Calu3 (cell line): ENCODE data around the gene GJA9. TPM values are rescaled to one million over a fixed set of nuclear protein-coding genes. Genes with fewer than 3 reads are reported as not detected.

Experiments
- BruUV-seq: library from RNA; stranded (reverse); fragments of 400-500 nt; replicated peaks from 2 replicates; lab custom pipeline; 2021; lab: Mats Ljungman, UMichigan
- CTCF ChIA-PET: fragments of 300-600 bp; sonication (Branson Sonifier 250); formaldehyde crosslinking; loops from one replicate; lab custom pipeline; 2022; ENCODE audit warnings: antibody characterized with exemption; lab: Charles Lee
- DNase-seq: peaks from one replicate; pipeline ENCODE4 v3.0.0; 2022
- H3K27ac Mint-ChIP-seq: one replicate; pipeline ENCODE4 v1.8.0; 2022; ENCODE audit warnings: mixed read lengths; ENCODE audit not compliant: unreplicated experiment
- H3K27me3 Mint-ChIP-seq: one replicate; pipeline ENCODE4 v1.8.0; 2022; ENCODE audit warnings: mixed read lengths; ENCODE audit not compliant: unreplicated experiment
- H3K36me3 Mint-ChIP-seq: one replicate; pipeline ENCODE4 v1.8.0; 2022; ENCODE audit warnings: mild to moderate bottlenecking, moderate library complexity, mixed read lengths; ENCODE audit not compliant: insufficient read depth, unreplicated experiment
- H3K4me1 Mint-ChIP-seq: one replicate; pipeline ENCODE4 v1.8.0; 2022; ENCODE audit warnings: mild to moderate bottlenecking, low read depth, mixed read lengths; ENCODE audit not compliant: unreplicated experiment
- H3K4me3 Mint-ChIP-seq: one replicate; pipeline ENCODE4 v1.8.0; 2022; ENCODE audit warnings: mild to moderate bottlenecking, low read depth, moderate library complexity, mixed read lengths; ENCODE audit not compliant: unreplicated experiment
- H3K9me3 Mint-ChIP-seq: one replicate; pipeline ENCODE4 v1.8.0; 2022; ENCODE audit warnings: low read depth, mixed read lengths; ENCODE audit not compliant: unreplicated experiment
- intact Hi-C: fragments of 100-400 bp; cut with micrococcal nuclease; formaldehyde crosslinking; loops from one replicate; pipeline ENCODE4 v1.10.0; 2022; ENCODE audit not compliant: unreplicated experiment
- total RNA-seq: library from RNA; stranded (reverse); gene quantifications from 2 replicates; pipeline ENCODE4 v1.2.3, GENCODE V29; 2022
- TF ChIP-seq, protein P1 (sequence below): fragments of 200-600 bp; IDR thresholded peaks from one replicate; pipeline ENCODE4 v1.8.0; 2022; ENCODE audit warnings: antibody characterized with exemption; ENCODE audit not compliant: unreplicated experiment

The GJA9 gene
- total RNA-seq, 1 experiment from 2014 or later = not detected

DNA sequence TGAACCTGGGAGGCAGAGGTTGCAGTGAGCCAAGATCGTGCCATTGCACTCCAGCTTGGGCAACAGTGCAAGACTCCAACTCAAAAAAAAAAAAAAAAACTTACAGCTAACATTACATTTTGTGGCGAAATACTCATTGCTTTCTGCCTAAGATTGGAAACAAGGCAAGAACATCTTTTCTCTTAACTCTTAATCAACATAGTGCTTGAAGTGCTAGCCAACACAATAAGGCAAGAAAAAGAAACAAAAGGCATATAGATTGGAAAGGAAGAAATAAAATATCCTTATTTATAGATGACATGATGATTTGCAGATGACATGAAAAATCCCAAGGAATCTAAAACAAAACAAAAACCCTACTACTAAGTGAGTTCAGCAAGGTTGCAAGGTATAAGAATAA is 24.6 kb upstream of the GJA9 start:
- no peaks in the 10 kb centered on the region for H3K4me1 Mint-ChIP-seq
- H3K4me3 Mint-ChIP-seq = no peak overlapping the region
- H3K27ac Mint-ChIP-seq = no peak overlapping the region
- no peaks in the 10 kb centered on the region for H3K27me3 Mint-ChIP-seq
- TF ChIP-seq, protein P1, sequence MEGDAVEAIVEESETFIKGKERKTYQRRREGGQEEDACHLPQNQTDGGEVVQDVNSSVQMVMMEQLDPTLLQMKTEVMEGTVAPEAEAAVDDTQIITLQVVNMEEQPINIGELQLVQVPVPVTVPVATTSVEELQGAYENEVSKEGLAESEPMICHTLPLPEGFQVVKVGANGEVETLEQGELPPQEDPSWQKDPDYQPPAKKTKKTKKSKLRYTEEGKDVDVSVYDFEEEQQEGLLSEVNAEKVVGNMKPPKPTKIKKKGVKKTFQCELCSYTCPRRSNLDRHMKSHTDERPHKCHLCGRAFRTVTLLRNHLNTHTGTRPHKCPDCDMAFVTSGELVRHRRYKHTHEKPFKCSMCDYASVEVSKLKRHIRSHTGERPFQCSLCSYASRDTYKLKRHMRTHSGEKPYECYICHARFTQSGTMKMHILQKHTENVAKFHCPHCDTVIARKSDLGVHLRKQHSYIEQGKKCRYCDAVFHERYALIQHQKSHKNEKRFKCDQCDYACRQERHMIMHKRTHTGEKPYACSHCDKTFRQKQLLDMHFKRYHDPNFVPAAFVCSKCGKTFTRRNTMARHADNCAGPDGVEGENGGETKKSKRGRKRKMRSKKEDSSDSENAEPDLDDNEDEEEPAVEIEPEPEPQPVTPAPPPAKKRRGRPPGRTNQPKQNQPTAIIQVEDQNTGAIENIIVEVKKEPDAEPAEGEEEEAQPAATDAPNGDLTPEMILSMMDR = no peak
- CTCF ChIA-PET = interaction anchor here (0.7 kb wide), 2 partner anchors 157 to 677 kb away, joined by 7 read pairs; no protein-coding TSS in a partner anchor
- no peaks in the 10 kb centered on the region for H3K36me3 Mint-ChIP-seq
- DNase-seq = no peak
- BruUV-seq = no TSS peak
- H3K9me3 Mint-ChIP-seq = no peaks in the 10 kb centered on the region
- intact Hi-C loops = no loop called here

DNA sequence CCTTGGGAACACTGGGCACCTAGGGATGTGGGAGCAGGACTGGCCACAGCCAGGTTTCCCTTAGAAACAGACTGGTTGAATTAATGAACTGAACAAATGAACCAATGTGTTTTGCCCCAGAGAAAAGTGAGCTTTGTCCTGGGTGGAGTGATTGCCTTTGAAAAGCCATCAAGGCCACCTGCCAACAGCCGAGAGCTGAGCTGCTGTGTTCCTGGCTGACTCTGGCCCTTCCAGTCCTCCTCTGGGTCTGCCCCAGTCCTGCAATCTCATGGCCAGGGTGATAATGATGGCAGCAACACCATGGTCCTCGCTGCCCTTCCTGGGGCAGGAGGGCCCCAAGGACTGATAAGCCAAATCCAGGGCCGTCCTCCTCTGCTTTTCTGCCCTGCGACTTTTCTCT is 18.2 kb upstream of the GJA9 start:
- H3K27ac Mint-ChIP-seq = no peak overlapping the region
- no peak for DNase-seq
- no peaks in the 10 kb centered on the region for H3K27me3 Mint-ChIP-seq
- no peak overlapping the region for H3K4me3 Mint-ChIP-seq
- no peaks in the 10 kb centered on the region for H3K36me3 Mint-ChIP-seq
- intact Hi-C loops = no loop called here
- H3K9me3 Mint-ChIP-seq = no peaks in the 10 kb centered on the region
- TF ChIP-seq, protein P1 = no peak
- H3K4me1 Mint-ChIP-seq = no peaks in the 10 kb centered on the region
- CTCF ChIA-PET = no interaction called here
- no TSS peak for BruUV-seq

DNA sequence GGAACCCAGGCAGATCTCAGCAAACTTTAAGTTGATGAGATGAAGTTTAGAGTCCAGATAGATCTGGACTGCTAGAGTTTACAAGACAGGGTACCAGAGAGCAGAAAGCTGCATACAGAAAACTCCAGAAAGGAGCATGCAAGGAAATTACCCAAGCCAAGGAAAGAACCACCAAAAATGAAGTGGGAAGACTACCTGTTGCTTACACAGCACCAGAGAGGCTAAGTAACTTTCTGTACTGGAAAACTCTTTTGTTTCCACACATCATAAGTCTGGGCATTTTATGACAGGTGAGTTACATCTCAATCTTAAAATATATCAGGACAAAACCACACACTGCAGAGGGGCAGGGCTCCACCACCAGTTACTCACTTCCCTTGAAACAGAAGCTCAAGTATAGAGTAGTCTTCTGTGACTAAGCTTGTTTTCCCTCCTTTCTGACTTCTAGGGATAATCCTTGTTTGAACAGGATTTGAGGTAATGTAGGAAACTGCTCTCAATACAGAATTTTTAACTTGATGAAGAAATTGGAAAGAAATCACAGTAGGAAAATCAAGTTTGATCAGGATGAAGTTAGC is 17.4 kb upstream of the GJA9 start:
- CTCF ChIA-PET = no interaction called here
- Mint-ChIP-seq H3K9me3 (no peaks in the 10 kb centered on the region), H3K4me1 (no peaks in the 10 kb centered on the region), H3K4me3 (no peak overlapping the region), H3K36me3 (no peaks in the 10 kb centered on the region), H3K27me3 (no peaks in the 10 kb centered on the region), H3K27ac (no peak overlapping the region)
- intact Hi-C loops = no loop called here
- TF ChIP-seq, protein P1 = no peak
- BruUV-seq = no TSS peak
- DNase-seq = no peak

- DNase-seq = no peak
- CTCF ChIA-PET = no interaction called here
- no TSS peak for BruUV-seq
- no peaks in the 10 kb centered on the region for H3K36me3 Mint-ChIP-seq
- H3K9me3 Mint-ChIP-seq = no peaks in the 10 kb centered on the region
- no peak overlapping the region for H3K4me3 Mint-ChIP-seq
- H3K27me3 Mint-ChIP-seq = no peaks in the 10 kb centered on the region
- no peak overlapping the region for H3K27ac Mint-ChIP-seq
- no peaks in the 10 kb centered on the region for H3K4me1 Mint-ChIP-seq
- intact Hi-C loops = no loop called here
- TF ChIP-seq, protein P1 = no peak
These were observed 14.8 kb upstream of the GJA9 start for GRCh38 chr1:38896169-38896568.
